ENCODE measurements around the gene STOM.
A peak's percentile ranks its signal among the peaks of the same experiment; 100 is the strongest.

STOM gene

GRCh38 chr9:121371495-121372061 lies 1.5 kb upstream of the STOM start:
- no peak for DNase-seq (ENCODE audit: low read depth)

DNA sequence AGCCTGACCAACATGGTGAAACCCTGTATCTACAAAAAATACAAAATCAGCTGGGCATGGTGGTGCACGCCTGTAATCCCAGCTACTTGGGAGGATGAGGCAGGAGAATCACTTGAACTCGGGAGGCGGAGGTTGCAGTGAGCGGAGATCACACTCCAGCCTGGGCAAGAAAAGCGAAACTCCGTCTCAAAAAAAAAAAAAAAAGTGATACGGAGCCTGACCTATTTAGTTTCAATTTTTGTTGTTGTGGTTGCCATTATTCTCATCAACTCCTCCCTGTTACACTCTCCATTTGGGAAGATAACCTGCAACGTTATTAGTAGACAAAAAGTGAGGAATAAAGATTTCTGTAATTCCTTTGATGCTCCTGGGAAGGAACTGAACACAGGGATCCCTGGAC lies 1.3 kb downstream of the STOM start:
- no peak for DNase-seq (ENCODE audit: low read depth)

DNA sequence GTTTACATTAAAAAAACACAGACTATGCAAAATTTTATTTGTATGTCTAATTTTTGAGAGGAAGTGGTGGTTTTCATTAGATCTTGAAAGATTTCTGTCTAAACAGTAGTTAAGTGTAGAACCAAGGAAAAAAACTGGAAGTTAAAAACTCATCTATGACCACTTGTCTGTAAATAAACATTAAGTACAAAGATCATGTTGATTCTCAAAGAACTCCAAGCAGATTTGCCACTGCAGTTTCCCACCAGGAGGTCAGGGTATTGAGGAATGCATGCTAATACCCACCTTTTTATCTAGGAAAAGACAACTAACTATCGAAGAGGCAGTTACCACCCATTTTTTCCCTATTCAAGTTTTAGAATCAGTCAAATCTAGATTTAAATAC lies 1.9 kb downstream of the STOM start:
- no peak for DNase-seq (ENCODE audit: low read depth)

- DNase-seq (ENCODE audit: low read depth): no peak
Measured at GRCh38 chr9:121367306-121368137, 2.5 kb downstream of the STOM start.

DNA sequence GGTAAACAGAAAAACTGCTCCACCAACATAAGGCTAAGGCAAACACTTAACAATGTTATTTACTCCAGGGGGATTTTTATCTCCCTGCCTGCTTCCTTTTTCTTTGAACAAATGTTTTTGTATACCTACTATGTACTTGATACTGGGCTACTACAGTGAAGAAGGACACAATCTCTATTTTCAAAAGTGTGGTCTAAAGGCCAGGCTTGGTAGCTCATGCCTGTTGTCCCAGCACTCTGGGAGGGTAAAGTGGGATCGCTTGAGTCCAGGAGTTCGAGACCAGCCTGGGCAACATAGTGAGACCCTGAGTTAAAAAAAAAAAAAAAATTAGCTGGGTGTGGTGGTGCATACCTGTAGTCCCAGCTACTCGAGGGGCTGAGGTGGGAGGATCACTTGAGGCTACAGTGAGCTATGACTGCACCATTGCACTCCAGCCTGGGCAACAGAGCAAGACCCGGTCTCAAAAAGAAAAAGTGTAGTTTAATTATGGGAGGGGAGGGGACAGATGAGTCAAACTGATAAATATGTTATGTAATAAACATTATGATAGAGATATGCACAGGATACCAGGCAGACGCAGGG lies 3.3 kb downstream of the STOM start:
- no peak for DNase-seq (ENCODE audit: low read depth)

DNA sequence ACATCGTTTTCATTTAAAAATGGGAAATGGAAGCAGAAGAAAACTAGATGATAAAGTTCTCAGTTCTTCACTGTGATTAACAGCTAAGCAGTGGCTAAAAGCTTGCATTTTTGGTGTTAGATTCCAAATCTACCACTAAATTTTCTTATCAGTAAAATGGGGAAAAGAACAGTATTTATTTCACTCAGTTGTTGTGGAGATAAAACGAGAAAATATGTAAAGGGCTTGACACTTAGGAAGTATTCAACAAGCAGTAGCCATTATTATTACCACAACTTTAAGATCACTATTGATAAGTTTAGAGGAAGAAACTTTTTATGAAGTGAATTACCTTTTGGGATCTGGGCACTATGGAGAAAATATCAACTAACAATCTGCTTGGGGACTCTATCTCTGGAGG lies 4.5 kb downstream of the STOM start:
- no peak for DNase-seq (ENCODE audit: low read depth)

- no peak for DNase-seq (ENCODE audit: low read depth)
Measured at GRCh38 chr9:121364886-121365285, 5.2 kb downstream of the STOM start.

DNA sequence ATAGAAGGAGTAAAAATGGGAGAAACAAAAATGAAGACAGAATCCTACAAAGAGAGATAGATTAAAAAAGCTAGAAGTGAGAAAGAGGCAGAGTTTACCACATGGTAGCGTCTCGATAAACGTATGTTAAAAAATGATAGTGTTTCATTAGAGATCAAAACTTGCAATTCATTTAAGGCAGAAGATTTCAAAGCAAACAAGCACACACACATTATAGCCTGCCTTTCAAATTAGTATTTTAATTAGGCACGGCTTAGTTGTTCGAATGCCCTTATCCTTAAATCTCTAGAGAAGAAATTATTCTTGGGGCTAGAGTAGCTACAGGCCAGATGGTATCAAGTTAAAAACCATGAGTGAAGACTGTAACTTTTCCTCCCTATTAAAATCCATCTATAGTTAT lies 6.0 kb downstream of the STOM start:
- DNase-seq (ENCODE audit: low read depth): no peak

- no peak for DNase-seq (ENCODE audit: low read depth)
Measured at GRCh38 chr9:121363622-121363961, 6.5 kb downstream of the STOM start.

GRCh38 chr9:121362813-121363621 lies 7.0 kb downstream of the STOM start:
- no peak for DNase-seq (ENCODE audit: low read depth)

GRCh38 chr9:121360601-121361374 lies 9.3 kb downstream of the STOM start:
- peak; percentile 65 for DNase-seq (ENCODE audit: low read depth)

- DNase-seq (ENCODE audit: low read depth): no peak
Measured at GRCh38 chr9:121359351-121360294, 10.4 kb downstream of the STOM start.

- no peak for DNase-seq (ENCODE audit: low read depth)
Measured at GRCh38 chr9:121358751-121359150, 11.3 kb downstream of the STOM start.

GRCh38 chr9:121357011-121357410 lies 13.0 kb downstream of the STOM start:
- no peak for DNase-seq (ENCODE audit: low read depth)

DNA sequence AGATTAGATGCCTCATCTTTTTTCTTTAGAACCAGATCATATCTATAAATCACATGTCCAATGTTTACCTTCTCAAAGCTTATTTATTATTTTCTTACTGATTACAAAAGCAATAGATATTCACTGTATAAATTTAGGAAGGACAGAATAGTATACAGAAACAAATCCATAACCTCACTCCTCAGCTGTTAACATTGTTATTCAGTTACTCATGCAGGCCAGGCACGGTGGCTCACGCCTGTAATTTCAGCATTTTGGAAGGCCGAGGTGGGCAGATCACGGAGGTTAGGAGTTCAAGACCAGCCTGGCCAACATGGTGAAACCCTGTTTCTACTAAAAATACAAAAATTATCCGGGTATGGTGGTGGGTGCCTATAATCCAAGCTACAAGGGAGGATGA lies 15.3 kb downstream of the STOM start:
- no peak for DNase-seq (ENCODE audit: low read depth)

GRCh38 chr9:121354141-121354540 lies 15.9 kb downstream of the STOM start:
- no peak for DNase-seq (ENCODE audit: low read depth)

- no peak for DNase-seq (ENCODE audit: low read depth)
Measured at GRCh38 chr9:121353241-121354061, 16.6 kb downstream of the STOM start.

GRCh38 chr9:121350993-121351561 lies 19.0 kb downstream of the STOM start:
- peak; percentile 76 for DNase-seq (ENCODE audit: low read depth)

GRCh38 chr9:121350036-121350435 lies 20.0 kb downstream of the STOM start:
- DNase-seq (ENCODE audit: low read depth): no peak

GRCh38 chr9:121349009-121349408 lies 21.0 kb downstream of the STOM start:
- DNase-seq (ENCODE audit: low read depth): no peak

Measured in non-pigmented ciliary epithelial cell (primary cell).